Caki2 (cell line): Measurements from ENCODE around the gene SCFD2. TPM values are rescaled to one million over a fixed set of nuclear protein-coding genes. Genes with fewer than 3 reads are reported as not detected.
"Not testable (repeated sequence)": the region's sequence is repeated elsewhere in the genome, so short reads cannot be mapped to it uniquely, and the experiment has no call there.

ENCODE experiments used
- DNase-seq: peaks from one replicate; pipeline ENCODE4 v3.0.0-alpha.2; 2015; ENCODE audit warnings: low read depth
- in situ Hi-C: cut with HindIII; loops from 2 replicates; pipeline ENCODE4 v1.10.0; 2016; ENCODE audit warnings: low sequenced_read_pairs, low pct_unique_long_range_greater_than_20kb, mixed read lengths
- total RNA-seq: library from RNA; depleted of rRNA; stranded (reverse); fragments of >200 nt; shearing (Covaris generic); gene quantifications from 2 replicates; pipeline ENCODE4 v1.2.3, GENCODE V29; 2014; ENCODE audit warnings: low replicate concordance

The SCFD2 gene
- total RNA-seq, 1 experiment from 2014 or later = 19.0 TPM

- in situ Hi-C loops = no loop called here
- no peak for DNase-seq
Measured at GRCh38 chr4:53169695-53170617, 195.9 kb downstream of the SCFD2 start.

DNA sequence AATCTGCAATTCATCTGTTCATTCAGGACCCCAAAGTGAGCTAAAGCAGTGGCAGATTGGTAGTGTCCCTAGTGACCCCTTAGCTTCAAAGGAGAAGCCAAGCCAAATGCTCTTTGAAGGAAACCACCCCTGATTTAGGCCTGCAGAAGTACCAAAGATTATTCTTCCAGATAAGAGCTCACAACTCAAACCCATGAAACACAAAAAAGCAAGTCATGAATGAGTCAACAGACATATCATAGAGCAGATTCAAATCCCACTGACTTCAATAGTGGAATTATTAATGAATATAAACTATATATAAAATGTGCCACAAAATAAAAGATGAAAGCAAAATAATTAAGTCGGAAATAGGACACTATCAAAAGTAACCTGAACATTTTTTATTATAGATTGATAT lies 197.6 kb downstream of the SCFD2 start:
- DNase-seq = no peak
- in situ Hi-C loops = no loop called here

GRCh38 chr4:53162969-53163368 lies 202.9 kb downstream of the SCFD2 start:
- in situ Hi-C loops = no loop called here
- DNase-seq = no peak

GRCh38 chr4:53161787-53162433 lies 204.0 kb downstream of the SCFD2 start:
- in situ Hi-C loops = no loop called here
- no peak for DNase-seq

GRCh38 chr4:53161051-53161786 lies 204.6 kb downstream of the SCFD2 start:
- in situ Hi-C loops = no loop called here
- DNase-seq = no peak

DNA sequence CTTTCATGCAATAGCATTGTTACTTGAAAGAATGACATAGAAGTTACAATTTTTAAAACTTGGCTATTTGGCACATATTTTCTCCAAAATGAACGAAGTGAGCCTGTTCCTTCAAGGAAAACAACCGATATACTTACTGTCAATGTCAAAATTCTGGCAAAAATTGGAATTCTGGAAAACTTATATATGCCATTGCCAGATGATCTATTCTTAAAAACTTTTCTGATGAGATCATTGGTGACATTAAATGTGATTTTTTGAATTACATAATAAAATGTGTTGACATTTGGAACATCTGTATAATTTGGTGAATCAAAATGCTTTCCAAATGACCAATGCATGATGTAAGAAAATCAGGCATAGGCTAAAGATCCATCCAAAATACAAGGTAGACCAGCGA lies 209.0 kb downstream of the SCFD2 start:
- in situ Hi-C loops = no loop called here
- no peak for DNase-seq

DNA sequence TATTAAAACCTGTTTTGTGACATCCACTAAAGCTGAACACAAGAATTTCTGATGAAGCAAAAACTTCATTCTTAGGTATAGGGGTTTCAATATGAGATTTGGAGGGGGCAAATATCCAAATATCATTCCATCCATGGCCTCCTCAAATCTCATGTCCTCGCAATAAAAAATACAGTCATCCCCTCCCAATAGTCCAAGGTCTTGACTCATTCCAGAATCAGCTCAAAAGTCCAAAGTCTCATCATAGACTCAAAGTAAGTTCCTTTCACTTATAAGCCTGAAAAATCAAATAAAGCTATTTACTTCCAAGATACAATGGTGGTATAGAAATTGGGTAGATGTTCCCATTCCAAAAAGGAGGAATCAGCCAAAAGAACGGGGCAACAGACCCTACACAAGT lies 213.4 kb downstream of the SCFD2 start:
- DNase-seq = no peak
- in situ Hi-C loops = no loop called here

DNA sequence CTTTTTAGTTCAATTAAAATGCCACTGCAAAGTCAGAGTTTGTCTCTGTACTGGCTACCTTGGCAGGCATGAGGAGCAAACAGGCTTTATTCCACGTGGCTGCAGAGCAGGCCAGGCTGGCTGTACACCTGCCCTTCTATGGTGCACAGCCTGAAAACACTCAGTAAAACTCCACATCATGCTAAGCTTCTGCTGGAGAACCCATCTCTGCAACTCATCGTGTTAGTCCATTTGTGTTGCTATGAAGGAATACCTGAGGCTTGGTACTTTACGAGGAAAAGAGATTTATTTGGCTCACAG lies 214.4 kb downstream of the SCFD2 start:
- in situ Hi-C loops = no loop called here
- DNase-seq = no peak

DNA sequence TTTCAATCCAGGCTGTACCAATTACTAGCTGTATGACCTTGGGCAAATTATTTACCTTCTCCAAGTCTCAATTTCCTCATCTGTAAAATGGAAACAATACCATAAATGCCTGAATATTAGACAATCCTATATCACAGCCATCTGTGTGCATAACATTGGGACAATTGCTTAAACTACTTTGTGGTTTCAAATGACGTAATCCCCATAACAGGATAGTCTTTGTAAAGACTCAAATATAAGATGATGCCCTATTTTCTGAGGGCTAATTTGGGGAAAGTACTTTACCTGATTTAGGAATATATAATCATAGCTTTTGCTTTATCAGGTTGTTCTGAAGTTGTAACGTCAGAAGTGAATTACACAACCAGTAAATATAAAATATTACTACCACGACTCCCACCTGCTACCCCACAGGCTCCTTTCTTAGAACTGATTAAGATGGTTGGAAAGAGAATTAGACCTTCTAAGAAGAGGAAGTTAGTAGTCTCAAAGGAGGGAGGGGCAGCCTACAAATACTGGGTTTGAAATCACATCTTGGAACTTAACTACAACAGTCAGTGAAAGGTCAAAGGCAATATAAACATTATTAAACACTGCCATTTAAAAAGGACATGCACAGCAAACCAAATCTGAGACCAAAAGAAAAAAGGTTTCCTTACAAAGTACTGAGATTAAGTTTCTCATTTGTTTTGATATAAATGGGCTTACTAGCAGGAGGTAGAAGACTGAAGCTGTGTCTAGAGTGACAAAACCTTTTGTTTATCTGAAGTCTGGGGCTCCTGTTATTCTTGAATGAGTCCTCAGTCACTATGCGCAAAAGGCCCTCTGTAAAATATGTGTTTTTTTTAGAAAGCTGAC lies 215.0 kb downstream of the SCFD2 start:
- in situ Hi-C loops = no loop called here

GRCh38 chr4:53147711-53148110 lies 218.2 kb downstream of the SCFD2 start:
- no peak for DNase-seq
- in situ Hi-C loops = no loop called here

More for the DNA sequence above, 215.0 kb downstream of the SCFD2 start:
- DNase-seq = no peak

DNA sequence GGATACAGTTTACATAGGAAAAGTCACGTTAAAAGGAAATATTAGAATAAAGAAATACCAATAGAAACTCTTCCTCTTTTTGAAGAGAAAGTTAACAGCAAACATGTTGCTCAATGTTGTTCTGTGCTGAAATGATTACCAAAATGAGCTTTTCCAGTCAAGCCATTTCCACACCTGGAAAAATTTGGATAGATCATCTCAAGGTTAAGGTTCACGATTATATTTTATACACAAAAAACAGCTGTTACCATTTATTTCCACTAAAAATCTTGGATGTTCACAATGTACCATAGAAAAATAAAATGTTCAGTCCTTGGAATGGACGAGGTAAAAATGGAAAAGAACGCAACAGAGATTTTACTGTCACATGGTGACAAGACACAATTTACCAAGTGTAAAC lies 218.7 kb downstream of the SCFD2 start:
- DNase-seq = no peak
- in situ Hi-C loops = no loop called here

DNA sequence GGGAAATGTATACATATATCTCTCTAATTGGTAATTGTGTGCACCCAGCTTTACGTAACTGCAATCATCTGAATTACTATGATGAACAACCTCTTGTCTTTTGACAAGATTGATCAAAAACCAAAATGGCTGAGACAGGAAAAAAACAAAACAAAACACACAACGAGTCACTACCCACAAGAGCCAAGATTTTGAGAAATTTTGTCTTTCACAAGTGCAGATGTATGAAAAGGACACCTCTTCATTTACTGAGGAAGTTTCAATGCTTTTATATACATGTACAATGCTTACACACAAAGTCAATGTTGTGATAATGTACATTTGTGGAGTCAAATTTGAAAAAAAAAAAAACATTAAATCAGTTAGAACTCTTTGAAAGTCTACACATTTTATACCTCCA lies 224.6 kb downstream of the SCFD2 start:
- in situ Hi-C loops = no loop called here
- no peak for DNase-seq

GRCh38 chr4:53139256-53139655 lies 226.6 kb downstream of the SCFD2 start:
- in situ Hi-C loops, DNase-seq: not testable (repeated sequence)

DNA sequence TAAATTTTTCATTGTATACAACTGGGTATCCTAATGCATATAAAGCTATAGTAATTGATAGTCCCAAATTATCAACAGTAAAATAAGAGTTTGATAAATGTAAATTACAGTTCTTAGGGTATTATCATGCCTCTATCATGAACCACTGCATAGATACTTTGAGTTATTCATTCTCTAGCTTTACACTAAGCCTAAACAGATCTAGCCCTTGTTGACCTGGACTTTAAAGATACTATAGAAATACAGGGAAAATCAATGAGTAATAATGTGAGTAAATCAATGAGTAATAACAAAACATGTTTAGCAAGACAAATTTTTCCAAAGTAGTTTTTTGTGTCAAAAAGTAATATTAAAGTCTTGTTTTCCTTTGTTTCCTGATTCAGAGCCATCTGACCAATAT lies 228.4 kb downstream of the SCFD2 start:
- in situ Hi-C loops = no loop called here

DNA sequence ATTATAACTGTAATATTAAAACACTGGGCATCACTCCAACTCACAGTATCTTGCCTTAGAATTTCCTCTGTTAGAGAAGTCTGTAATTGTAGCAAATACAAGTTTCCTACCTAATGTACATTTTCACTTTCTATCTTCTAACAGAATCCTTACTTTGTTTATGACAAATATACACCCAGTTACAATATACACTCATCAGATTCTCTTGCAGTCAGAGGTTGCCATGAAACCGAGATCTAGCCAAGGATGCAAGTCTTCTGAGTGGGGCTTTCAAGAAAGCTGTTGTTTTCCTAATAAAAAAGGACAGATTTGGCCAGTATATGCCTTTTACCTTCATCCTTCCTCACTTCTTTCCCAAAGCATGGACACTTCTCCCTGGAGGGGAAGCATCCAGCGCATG lies 228.9 kb downstream of the SCFD2 start:
- no peak for DNase-seq
- in situ Hi-C loops = no loop called here

More for the DNA sequence above, 228.4 kb downstream of the SCFD2 start:
- DNase-seq = no peak

DNA sequence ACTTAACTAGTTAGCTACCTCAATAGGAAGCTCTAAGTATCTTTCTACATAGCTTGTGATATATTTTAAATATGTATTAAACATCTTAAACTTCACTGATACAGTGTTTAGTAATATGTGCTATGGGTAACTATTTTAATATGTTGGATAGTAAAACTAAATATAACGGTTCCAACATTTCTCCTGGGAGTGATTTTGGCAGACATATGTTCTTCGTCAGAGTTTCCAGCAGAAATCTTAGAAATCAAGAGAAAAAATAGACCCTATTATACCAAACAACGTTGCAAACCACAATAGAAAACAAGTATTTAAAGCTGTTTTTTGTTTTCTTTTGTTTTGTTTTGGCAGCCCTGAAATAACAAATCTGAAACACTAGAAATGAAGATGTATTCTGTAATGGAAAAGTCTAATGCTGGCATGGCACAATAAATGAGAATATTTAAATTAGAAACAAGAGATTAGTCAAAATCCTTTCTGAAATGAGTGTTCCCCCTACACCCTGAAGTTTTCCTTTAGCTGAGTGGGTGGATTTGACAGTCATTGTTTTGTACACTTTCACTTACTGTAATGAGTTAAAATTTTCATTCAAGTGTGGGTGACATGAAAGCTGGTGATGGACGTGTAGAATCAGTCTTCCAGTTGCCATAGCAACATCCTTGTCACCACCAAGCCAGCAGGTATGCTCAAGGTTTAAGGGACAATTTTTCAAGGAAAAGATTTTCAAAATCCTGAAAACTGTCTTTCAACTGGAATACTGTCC lies 233.5 kb downstream of the SCFD2 start:
- in situ Hi-C loops = no loop called here
- DNase-seq = no peak

DNA sequence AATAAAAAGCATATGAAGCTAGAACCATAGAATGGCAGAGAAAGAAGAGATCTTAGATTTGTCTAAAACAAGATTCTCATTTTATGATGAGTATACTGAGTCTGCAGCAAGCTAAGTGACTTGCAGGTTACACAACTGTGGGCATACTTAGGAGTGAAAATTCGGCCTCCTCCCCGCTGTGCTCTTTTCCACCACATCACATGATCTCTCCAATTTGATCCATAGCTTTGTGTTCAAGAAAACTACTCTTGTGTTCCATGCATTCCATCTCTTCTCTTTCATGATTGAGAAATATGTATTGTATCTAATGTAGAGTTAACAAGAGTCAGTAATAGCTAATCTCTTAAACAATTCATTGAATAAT lies 234.3 kb downstream of the SCFD2 start:
- DNase-seq = no peak
- in situ Hi-C loops = no loop called here
